HL-60 (cell line): ENCODE results near the gene RND1.

Experiments
- DNase-seq, 2 experiments: peaks; one replicate each; pipeline ENCODE4 v3.0.0-alpha.2; 2010 to 2020; ENCODE audit warnings: low read depth in 1 of 2, low spot score in 1 of 2
- H3K27ac ChIP-seq: fragments of 250-450 bp; sonication (Bioruptor Pico); replicated peaks from 2 replicates; pipeline ENCODE4 v1.5.1; 2020; ENCODE audit warnings: mild to moderate bottlenecking, moderate library complexity
- H3K27me3 ChIP-seq: fragments of 250-450 bp; sonication (Bioruptor Pico); 2 replicates; pipeline ENCODE4 v1.5.1; 2021; ENCODE audit warnings: mild to moderate bottlenecking, moderate library complexity; ENCODE audit not compliant: insufficient read depth, poor library complexity, severe bottlenecking
- H3K4me3 ChIP-seq: replicated peaks from 2 replicates; pipeline ENCODE4 v1.5.1; 2011; ENCODE audit warnings: mild to moderate bottlenecking, control low read depth, low read length; ENCODE audit not compliant: insufficient read depth
- CTCF ChIP-seq: IDR thresholded peaks from one replicate; pipeline ENCODE4 v1.5.1; 2011; ENCODE audit warnings: low read length, control low read depth, inconsistent platforms; ENCODE audit not compliant: insufficient read depth
- GABPA ChIP-seq: IDR thresholded peaks from 2 replicates; pipeline ENCODE4 v1.6.1; 2012; ENCODE audit warnings: low read depth
- POLR2AphosphoS5 ChIP-seq: IDR thresholded peaks from 2 replicates; pipeline ENCODE4 v1.6.1; 2012; ENCODE audit warnings: low read depth
- REST ChIP-seq: IDR thresholded peaks from 2 replicates; pipeline ENCODE4 v1.6.1; 2012; ENCODE audit warnings: low read depth; ENCODE audit not compliant: insufficient replicate concordance
- SPI1 ChIP-seq: IDR thresholded peaks from 2 replicates; pipeline ENCODE4 v1.6.1; 2012; ENCODE audit warnings: low read depth, mild to moderate bottlenecking, borderline replicate concordance

The RND1 gene

GRCh38 chr12:48816143-48816854 is 49.4 kb downstream of the RND1 start:
- Histone ChIP-seq H3K27ac (no peak overlapping the region), H3K4me3 (no peak overlapping the region), H3K27me3 (peaks cover 10% of the 10 kb centered on the region)
- no peak for TF ChIP-seq REST
- no peak for TF ChIP-seq POLR2AphosphoS5
- no peak for TF ChIP-seq SPI1
- no peak for TF ChIP-seq CTCF
- no peak for DNase-seq

GRCh38 chr12:48815126-48816110 is 50.3 kb downstream of the RND1 start:
- peak overlapping the region; percentile 82 for H3K4me3 ChIP-seq
- TF ChIP-seq SPI1 (peak; percentile 61; the same call in 1 of the 2 replicates), GABPA (no peak), CTCF (no peak), POLR2AphosphoS5 (peak; percentile 18), REST (no peak)
- peaks cover 10% of the 10 kb centered on the region for H3K27me3 ChIP-seq
- peak; percentile 84 to 91 for DNase-seq
- H3K27ac ChIP-seq: peak overlapping the region; percentile 80

GRCh38 chr12:48814262-48815125 is 51.2 kb downstream of the RND1 start:
- peak; percentile 68 to 74 for DNase-seq
- peak; percentile 98 for TF ChIP-seq CTCF
- no peak for TF ChIP-seq SPI1
- TF ChIP-seq POLR2AphosphoS5: peak; percentile 67; the same call in 1 of the 2 replicates
- Histone ChIP-seq H3K27me3 (peaks cover 10% of the 10 kb centered on the region), H3K4me3 (peak overlapping the region; percentile 82), H3K27ac (peak overlapping the region; percentile 80)
